ENCODE data around the gene PTPRM.

The PTPRM gene

DNA sequence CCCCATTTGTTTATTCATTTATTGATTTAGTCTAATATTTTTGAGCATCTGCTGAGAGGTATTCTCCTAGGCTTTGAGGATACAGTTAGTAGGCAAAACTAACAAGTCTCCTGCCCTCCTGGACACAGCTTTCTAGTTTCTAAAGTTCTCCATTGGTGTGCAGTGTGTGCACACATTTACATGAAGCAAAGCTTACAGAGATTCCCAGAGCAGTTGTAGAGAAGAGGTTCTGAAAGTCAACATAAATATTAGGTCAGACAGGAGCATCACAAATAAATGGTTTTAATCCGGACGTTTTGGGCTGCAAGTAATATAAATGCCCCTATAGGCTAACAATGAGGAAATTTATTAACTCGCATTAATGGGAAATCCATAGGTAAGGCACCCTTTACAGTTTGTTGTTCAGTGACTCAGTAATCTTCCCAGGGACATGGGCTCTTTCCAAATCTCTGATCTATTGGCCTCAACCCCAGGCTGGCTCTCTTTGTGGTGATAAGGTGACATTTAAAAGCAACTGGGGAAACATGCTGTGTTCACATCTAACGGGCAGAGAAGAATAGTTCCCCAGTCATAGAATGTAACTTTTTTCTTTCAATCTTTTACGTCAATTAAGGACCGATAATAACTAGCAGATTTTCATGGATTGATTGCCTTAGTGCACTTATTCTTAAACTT, 407.2 kb downstream of the PTPRM start:
- no peak for DNase-seq

DNA sequence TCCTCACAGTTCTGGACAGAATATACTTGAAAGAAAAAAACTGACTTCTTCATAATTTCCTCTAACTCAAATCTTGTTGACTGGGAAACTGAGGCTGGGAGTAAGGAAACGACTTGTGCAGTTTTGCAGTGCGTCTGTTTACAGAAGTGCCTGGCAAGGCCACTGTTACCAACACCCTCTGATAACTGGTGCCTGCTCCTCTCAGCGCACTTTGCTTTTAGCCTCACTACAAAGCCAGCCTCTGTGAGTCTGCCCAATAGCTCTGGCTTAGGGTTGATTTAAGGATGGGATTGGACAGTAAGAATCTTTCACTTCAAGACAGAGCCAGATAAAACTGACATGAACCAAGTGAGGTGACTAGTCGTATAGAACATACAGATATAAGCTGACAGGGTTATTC, 410.8 kb downstream of the PTPRM start:
- DNase-seq, result no peak

DNA sequence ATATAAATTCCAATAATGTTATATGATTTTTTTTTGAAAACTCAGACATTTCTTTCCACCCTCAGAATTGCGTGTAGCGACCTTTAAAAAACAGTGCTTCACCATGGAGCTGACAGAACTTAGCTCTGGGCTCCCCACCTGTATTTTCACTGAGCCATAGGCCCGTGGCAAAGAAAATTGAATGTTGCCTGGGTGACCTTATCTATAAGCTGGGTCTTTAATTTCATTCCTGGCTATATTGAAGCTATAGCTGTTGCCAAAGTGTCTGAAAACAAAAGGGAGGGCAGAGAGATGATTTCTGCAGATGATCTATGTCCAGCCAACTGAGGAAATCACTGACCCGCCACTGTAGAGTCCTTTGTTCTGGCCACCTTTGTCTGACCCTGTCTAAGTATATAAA, 411.7 kb downstream of the PTPRM start:
- DNase-seq, result no peak

DNA sequence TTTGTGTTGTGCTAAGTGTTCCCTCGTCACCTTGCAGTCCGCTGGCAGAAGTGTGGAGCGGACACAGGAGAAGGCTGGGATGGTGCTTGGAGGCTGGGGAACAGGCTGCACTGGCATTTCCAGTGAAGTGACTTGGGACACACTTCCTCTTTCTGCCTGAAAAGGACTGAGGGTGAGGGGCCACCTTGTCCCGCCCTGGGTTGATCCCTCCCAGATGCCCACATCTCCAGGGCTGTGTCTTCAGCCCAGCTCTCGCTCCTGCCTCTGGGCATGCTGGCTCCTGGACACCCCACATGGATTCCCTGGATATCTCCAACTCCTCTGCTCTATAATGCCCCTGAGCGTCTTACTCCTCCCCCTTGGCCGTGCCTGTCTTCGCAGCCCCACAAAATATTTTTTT, 412.6 kb downstream of the PTPRM start:
- no peak for DNase-seq

DNA sequence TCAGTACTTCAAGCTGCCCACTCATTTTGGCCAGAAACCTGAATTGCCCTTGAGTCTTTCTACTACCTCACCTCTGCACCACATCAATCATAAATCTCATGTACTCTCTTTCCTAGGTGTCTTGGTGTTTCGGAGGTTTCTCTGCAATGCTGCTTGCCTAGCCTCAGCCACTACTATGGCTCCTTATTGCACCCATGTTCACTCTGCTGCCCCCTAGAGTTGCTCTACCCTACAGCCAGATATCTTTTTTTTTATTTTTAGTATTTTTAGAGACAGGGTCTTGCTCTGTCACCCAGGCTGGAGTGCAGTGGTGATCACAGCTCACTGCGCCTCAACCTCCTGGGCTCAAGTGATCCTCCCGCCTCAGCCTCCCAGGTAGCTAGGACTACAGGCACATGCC, 413.0 kb downstream of the PTPRM start:
- DNase-seq, result no peak

DNA sequence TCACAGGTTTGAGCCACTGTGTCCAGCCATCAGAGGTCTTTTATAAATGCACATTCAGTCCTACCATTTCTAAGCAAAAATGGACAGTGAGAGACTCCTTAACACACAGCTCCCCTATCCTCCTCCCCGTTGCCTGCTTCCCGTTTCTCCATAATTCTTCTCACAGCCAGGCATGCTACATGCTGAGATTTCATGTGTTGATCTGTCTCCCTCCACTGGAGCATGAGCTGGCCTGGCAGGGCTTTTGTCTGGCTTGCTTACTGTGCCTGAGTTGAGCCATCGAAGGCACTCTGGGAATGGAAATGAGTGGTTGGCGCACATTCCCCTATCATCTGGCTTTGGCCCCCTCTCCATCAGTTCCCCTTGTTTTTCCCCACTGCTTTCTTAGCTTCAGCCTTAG, 413.5 kb downstream of the PTPRM start:
- no peak for DNase-seq

DNA sequence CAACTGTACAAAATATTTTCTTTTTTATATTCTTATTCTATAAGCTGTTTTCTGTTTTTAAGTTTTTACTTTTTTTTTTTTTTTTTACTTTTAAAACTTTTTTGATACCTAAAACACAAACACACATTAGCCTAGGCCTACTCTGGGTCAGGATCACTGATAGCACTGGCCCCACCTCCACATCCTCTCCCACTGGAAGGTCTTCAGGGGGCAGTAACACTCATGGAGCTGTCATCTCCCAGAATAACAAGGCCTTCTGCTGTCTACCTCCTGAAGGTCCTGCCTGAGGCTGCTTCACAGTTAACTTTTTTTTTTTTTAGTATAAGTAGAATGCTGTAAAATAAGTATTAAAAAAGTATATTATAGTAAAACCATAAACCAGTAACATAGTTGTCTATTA, 415.1 kb downstream of the PTPRM start:
- DNase-seq, result no peak

DNA sequence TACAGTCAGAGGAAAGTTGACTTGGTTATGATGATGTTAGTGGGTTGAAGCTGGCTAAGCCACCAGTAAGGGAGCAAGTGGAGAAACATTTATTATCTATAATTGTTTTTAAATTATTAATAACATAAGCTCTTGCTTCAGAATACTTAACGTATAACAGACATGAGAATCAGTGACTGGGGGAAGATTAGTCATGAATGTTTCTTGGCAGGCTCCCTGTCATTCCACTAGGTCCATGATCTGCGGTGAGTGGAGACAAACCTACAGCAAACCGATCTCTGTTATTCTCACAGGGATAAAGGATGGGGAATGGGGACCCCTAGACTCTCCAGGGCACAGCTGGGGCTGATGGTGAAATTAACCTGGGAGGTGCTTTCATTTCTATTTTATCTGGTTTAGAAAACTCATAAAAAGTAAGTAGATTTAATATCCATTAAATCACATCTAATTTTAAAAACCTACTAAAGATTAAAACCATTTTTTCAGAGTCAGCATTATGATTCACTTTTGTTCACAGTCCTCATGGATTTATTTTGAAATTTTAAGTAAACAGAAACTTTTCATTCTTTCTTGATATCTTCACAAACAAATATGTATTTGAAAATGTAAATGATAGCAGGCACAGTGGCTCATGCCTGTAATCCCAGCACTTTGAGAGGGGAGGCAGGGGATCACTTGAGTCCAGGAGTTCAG, 420.3 kb downstream of the PTPRM start:
- DNase-seq, result no peak

DNA sequence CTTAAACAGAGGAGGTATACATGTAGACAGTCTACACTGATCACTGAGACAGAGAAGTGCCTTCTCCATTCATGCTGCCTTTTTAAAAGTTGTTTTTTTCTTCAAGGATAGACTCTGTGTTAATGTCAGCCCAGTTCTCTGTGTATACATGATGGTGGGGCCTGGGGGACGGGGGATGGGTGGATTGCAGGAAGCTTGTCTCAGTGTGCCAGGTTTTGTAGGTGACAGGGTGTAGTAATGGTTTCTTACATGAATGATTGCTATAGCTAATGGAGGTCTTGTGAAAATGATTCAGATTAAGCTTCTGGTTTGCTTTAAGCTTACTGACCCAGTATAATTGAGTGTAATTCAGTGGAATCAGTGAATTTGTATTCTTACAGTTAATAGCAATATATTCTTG, 423.6 kb downstream of the PTPRM start:
- no peak for DNase-seq

DNA sequence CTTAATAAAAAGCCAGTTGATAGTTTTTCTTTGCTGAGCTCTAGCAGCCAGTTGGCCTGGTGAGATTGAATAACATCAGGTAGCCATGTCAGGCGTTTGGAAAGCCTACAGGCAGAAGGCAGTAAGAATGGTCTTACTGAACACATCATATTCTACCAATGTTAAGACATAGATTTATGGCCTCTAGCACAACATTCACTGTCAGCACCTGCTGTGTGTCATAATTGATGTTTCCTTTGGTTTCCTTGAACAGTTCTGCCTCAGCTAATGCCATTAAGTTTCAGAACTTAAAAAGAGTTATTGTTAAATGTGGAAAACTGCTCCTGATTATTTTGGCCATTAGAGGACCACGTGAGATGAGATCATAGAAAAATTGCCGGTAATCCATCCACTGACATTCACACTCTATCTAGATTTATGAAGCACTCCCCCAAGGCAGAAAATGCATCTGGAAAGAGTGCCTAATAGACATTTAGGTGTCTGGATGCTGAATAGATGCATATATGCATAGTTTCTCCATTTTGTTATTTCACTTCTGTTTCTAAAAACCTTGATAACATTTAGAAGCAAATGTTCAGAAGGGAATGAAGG, 434.7 kb downstream of the PTPRM start:
- no peak for DNase-seq

DNA sequence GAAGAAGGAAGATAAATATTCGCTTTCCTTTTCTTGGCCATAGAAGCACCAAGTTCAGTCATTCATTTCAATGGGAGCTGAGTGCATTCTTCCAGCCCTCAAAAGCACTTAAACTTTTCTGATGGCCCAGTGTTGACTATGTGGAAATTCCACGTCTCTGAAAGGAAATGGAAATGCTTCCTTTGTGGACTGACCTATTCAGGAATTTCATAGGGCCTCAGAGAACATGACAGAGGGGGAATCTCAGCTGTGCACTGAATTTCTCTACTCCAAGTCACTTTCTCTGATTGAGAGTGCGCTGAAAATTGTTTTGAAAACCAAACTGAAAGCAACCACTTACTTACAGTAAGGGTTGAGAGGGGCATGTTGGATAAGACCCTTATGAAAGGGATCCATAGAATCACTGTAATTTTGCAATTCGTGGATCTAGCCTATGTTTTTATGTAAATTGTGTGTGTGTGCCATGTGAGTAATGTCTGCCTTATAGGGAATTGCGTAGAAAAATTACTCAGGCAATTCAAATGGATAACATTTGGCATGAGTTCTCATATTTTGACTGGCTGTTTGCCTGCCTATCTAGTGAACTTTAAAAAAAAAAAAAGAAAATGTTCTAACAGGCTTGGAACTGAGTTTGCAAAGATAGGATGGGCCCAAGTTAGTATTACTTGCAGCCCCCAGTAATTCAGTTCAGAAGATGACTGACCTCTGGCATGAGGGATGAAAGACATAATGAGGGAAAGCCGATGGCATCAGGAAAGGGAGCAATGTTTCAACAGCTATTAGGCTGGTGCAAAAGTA, 437.0 kb downstream of the PTPRM start:
- no peak for DNase-seq

DNA sequence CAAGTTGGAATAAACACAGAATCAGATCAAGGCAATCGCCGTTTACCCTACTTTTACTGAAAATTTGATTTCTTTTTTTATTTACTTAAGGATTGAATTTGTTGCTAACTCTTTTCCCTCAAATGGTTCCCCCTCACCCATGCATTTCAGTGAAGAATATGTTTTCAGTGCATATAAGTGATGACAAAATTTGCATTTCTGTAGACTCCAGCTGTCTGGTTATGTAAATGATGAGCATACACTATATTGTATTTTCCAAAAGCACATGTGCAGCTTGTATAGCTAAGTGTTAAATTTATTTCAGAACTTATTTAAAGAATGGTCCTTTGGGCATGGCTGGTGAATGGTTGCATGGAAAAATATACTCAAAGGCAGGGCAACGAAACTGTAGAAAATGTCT, 437.7 kb downstream of the PTPRM start:
- no peak for DNase-seq

DNA sequence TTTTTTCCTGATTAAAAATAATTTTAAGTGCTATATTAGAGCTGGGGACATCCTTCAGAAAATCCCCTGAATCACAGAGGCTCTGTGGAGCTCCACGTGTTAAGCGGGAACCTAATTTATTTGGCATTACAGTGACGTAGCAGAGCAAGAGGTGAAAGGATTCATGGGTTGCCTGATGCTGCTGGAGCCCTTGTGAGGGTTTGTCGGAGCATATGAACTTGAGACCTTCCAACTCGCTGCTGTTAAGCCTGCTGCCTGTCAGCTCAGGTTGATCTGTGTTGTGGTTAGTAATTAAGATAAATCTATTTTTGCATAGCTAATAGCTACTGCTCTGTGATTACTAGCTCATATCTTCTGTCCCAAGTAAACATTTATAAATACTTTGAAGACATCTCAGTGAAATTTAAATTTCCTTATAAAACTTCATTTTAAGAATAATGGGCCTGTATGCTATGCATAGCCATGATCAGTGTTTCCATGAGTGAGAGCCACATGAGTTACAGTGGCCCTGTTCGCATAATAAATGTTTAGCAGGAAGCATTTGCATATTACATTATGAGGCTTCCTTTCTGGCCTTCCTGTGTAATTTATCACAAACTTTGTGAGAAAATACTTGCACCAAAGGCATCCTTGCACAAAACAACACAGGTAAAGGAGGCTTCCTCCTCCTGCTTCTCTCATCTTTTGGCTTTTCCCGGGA, 438.9 kb downstream of the PTPRM start:
- no peak for DNase-seq

DNA sequence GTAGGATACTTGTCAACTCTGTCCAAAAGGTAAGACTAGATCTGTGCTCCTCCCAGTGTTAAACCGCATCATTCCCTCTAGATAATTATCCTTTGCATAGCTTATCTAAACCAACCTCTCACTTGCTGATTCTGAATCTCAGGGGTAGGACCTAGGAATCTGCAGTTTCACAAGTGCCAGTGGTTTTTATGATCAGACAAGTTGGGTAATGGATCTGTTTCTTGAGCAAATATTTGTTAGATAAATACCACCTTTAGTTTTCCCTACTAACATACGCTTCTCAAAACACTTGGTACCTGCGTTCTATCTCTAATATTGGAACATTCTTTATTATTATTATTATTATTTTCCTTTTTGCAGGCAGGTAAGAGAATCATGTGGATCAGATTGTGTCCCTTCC, 439.9 kb downstream of the PTPRM start:
- no peak for DNase-seq

DNA sequence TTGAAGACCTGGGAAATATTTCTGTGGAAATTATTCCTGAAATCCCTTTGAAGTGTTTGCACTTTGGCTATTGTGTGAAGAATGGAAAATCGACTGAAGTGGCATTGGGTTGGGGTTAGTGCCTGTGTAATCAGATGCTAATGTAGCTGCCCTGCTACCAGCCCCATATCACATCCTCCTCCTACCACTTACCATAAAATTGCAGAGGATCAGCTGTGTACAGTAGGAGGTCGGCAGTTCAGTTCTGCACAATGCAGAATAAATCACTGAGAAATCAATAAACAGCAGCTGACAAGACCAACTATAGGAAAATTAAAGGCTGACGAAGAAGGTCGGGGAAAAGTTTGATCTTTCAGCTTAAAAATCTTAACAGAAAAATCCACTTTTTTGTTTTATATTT, 440.9 kb downstream of the PTPRM start:
- no peak for DNase-seq

DNA sequence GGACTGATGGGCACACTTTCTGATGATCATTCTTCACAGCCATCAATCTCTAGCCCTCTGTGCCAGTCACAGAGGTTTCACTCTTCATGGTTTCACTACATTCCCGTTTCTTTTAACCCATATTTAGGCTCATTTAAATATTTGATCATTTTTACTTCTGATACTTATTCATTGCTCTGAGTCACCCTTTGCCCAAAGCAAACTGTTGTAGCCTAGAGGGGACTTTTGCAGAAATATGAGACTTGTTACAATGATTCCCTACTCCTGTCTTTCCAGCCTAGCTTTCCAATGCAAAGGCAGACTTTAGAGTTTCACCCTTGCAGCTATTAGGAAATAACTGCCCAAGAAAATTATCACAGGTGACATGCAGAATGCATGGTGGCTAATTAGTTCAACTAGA, 444.2 kb downstream of the PTPRM start:
- no peak for DNase-seq

DNA sequence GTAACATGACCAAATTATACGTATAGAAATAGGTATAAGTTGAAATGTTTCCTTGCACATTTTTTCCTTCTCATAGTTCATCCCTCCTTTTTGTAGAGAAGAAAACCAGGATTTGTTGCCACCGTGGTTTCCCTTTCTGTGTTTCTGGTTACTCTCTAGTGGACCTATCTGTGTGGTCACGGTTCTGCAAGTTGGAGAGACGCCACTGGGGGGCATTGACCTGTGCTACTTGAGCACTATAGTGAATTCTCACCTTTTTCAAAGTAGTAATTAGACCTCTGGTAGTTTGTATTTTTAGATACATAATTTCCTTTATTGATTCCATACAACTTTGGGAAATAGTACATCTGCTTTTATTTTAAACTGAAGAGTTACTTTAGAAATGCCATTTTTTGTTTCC, 444.8 kb downstream of the PTPRM start:
- DNase-seq, result no peak

DNA sequence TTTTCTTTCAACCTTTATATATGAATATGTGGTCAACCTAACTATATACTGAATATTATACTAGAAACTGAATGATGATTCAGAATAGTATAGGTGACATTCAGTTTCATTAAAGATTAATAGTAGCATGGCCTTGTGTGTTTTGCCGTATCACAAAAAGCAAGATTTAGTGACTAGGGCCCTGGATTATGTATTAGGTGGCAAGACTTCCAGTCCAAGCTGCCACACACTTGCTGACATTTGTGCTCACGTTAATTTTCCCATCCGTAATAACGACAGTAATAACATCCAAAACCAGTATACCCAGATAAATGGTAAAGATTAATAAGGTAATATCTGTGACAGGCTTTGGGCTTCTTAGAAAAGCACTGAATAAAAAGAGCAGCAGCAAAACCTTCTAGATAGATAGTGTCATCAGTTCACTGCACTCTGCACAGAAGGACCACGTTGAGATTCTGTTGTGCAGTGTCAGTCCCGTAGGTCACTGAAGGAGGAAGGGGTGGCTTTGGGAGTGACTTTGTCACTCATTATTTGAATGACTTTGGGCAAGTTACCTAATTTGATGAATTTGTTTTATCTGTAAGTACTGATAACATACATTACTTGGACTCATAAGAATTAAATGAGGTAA, 451.7 kb downstream of the PTPRM start:
- no peak for DNase-seq

DNA sequence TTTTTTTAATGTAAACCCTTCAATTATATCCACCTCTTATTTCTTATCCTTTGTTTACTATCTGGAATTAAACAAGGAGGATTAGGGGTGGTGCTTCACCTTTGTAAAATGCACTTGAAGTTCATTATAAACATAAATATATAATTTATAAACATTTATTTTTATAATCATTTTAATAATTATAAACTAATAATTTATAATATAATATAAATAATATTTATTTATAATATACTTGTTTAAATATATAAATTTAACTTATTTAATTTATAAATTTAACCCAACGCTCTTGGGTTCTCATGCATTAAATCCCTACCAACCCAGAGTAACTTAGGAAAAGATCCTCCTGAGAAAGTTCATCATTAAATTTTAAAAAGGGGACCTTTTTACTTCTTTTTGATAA, 452.5 kb downstream of the PTPRM start:
- DNase-seq, result no peak

DNA sequence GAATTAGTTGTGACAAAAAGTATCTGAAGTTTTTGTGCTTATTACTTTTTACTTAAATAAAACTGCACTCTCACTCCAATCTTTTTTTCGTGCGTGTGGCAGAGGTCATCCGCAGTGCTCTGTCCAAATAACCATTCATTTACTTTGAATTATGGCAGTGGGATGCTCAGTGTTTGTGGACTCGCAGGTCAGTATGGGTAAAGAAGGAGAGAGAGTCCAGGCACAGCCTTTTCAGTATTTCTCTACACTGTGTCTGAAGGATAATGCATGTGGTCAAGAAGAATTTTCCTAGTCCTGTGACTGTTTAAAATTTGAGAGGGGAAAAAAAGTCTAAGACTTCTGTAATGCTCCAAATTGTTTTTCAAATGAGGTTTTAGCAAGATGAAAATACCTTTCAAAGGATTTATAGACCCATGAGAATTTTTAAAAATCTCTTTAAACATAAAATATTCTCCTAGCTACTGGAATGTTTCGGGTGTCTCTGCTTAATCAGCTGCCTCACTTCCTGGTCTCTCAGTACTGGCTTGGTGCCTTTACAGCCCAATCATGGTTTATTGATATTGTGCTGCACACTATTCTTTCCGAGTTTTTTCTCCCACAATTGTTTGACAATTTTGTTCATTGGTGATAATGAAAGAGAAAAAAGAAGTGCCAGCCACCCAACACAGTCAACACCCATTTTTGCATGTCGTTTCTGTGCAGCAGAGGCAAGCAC, 453.2 kb downstream of the PTPRM start:
- no peak for DNase-seq

DNA sequence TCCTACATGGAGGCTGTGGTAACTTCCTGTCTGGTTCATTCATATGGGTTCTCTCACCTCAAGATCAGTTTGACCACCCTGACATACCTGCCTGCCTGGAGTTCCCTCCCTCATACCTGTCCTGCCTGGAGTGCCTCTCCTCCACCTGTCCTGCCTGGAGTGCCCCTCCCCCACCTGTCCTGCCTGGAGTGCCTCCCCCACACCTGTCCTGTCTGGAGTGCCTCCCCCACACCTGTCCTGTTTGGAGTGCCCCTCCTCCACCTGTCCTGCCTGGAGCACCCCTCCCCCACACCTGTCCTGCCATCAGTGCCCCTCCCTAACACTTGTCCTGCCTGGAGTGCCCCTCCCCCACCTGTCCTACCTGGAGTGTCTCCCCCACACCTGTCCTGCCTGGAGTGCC, 461.9 kb downstream of the PTPRM start:
- DNase-seq, result no peak

DNA sequence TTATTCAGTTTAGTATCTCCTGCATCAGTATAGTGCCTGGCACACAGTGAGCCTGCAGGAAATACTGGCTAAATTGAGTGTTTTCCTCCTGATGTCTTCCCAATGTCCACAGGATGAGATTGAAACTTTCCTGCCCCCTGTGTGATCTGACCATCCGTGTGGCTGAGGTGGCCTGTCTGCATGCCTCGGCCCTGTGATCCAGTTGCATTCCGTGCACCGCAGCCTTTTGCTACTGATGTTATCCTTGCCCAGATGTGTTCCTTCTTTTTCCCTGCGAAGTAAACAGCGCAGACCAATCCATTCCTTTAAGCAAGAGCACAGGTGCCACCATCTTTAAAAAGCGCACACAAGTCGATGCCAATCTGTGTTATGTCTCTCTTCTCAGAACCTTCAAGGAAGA, 462.6 kb downstream of the PTPRM start:
- DNase-seq, result no peak
